Measurements from ENCODE around the gene MGAT5B.
"Not testable (repeated sequence)": the region's sequence is repeated elsewhere in the genome, so short reads cannot be mapped to it uniquely, and the experiment has no call there.

DNA sequence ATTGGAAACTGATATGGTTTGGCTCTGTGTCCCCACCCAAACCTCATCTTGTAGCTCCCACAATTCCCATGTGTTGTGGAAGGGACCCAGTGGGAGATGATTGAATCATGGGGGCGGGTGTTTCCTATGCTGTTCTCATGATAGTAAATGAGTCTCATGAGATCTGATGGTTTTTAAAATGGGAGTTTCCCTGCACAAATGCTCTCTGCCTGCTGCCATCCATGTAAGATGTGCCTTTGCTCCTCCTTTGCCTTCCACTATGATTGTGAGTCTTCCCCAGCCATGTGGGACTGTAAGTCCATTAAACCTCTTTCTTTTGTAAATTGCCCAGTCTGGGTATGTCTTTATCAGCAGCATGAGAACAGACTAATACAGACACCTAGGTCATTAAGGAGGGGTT is 109.8 kb downstream of the MGAT5B start:
- TF ChIP-seq CTCF (IDR thresholded peaks at IDR 0.05 in 2 of 3, conservative IDR thresholded peaks at IDR 0.05 in 1 of 3; ENCODE audit: control insufficient read depth in 2 of 3, extremely low read depth in 1 of 3, insufficient read depth in 1 of 3, low read depth in 3 of 3, low read length in 3 of 3); POLR2A (IDR thresholded peaks at IDR 0.05; ENCODE audit: low read depth, low read length); TCF12 (IDR thresholded peaks at IDR 0.05; ENCODE audit: low read depth, low read length); POLR2AphosphoS5 (IDR thresholded peaks at IDR 0.05; ENCODE audit: low read length); EP300 (IDR thresholded peaks at IDR 0.05; ENCODE audit: borderline replicate concordance in 1 of 2, control insufficient read depth in 1 of 2, low read depth in 2 of 2, low read length in 2 of 2); GATAD2B (conservative IDR thresholded peaks at IDR 0.05; ENCODE audit: low read depth); SP1 (IDR thresholded peaks at IDR 0.05; ENCODE audit: low read depth, low read length): not testable (repeated sequence)
